Mucosa of rectum (tissue), 2 donors: Measurements from ENCODE around the gene STK11IP.

Experiments used
- H3K27ac ChIP-seq, 2 donors: one replicate each; pipeline ENCODE4 v1.7.0; 2013; ENCODE audit warnings: inconsistent platforms in 2 of 2, low read depth in 2 of 2, low read length in 2 of 2
- H3K27me3 ChIP-seq, 2 donors: one replicate each; pipeline ENCODE4 v1.7.0; 2013; ENCODE audit warnings: low read length in 2 of 2; ENCODE audit not compliant: control insufficient read depth in 2 of 2, insufficient read depth in 2 of 2
- H3K36me3 ChIP-seq, 2 donors: one replicate each; pipeline ENCODE4 v1.7.0; 2013; ENCODE audit warnings: low read length in 2 of 2; ENCODE audit not compliant: control insufficient read depth in 2 of 2, insufficient read depth in 2 of 2
- H3K4me1 ChIP-seq, 2 donors: one replicate each; pipeline ENCODE4 v1.7.0; 2013; ENCODE audit warnings: low read length in 2 of 2, mild to moderate bottlenecking in 1 of 2; ENCODE audit not compliant: control insufficient read depth in 2 of 2, insufficient read depth in 2 of 2
- H3K4me3 ChIP-seq, 2 donors: one replicate each; pipeline ENCODE4 v1.7.0; 2013; ENCODE audit warnings: low read length in 2 of 2
- H3K9ac ChIP-seq, 2 donors: one replicate each; pipeline ENCODE4 v1.7.0; 2013; ENCODE audit warnings: low read length in 2 of 2, low read depth in 1 of 2, mild to moderate bottlenecking in 1 of 2
- H3K9me3 ChIP-seq, 2 donors: one replicate each; pipeline ENCODE4 v1.7.0; 2013; ENCODE audit warnings: low read length in 2 of 2; ENCODE audit not compliant: control insufficient read depth in 2 of 2
- donor health status: healthy.
- donor health status: Normal muscosa, but diverticular disease.

Gene STK11IP

DNA sequence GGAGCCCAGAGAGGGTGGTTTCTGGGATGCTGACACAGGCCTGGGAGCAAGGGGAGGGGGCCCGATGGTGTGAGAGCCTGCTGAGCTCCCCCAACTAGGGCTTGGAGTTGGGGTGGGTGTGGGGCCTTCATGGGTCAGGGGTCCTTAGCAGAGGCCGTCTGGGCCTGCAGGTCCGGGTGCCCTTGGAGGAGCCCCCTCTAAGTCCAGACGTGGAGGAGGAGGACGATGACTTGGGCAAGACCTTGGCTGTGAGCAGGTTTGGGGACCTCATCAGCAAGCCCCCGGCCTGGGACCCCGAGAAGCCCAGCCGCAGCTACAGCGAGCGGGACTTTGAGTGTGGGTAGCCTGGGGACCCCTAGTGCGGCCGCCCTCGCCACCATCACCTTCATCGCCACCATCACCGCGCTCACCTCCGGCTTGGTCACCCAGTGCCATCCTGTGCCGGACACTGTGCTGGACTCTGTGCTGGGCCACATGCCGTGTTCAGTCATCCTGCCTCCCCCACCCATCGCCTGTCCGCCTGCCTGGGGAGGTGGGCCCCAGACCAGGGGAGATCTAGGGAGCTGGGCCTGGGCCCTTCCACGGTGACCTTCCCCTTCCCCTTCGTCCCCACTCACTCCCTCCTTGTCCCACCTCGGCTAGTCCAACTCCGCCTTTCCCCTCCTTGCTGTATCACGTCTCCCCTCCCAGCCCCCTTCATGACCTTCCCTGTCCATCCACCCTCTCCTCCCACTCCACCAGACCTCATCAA lies 30.8 kb downstream of the STK11IP start:
- no peaks in the 10 kb centered on the region for H3K4me1 ChIP-seq
- no peaks in the 10 kb centered on the region for H3K36me3 ChIP-seq
- H3K27ac ChIP-seq: no peak overlapping the region
- peaks cover 5 to 16% of the 10 kb centered on the region in 2 donors for H3K27me3 ChIP-seq
- H3K9me3 ChIP-seq: no peaks in the 10 kb centered on the region
- no peak overlapping the region for H3K4me3 ChIP-seq
- no peak overlapping the region for H3K9ac ChIP-seq

GRCh38 chr2:219628986-219629901 lies 31.6 kb downstream of the STK11IP start:
- H3K4me3 ChIP-seq: no peak overlapping the region
- H3K36me3 ChIP-seq: no peaks in the 10 kb centered on the region
- H3K27me3 ChIP-seq: peaks cover 5 to 16% of the 10 kb centered on the region in 2 donors
- no peaks in the 10 kb centered on the region for H3K4me1 ChIP-seq
- no peaks in the 10 kb centered on the region for H3K9me3 ChIP-seq
- no peak overlapping the region for H3K27ac ChIP-seq
- no peak overlapping the region for H3K9ac ChIP-seq

DNA sequence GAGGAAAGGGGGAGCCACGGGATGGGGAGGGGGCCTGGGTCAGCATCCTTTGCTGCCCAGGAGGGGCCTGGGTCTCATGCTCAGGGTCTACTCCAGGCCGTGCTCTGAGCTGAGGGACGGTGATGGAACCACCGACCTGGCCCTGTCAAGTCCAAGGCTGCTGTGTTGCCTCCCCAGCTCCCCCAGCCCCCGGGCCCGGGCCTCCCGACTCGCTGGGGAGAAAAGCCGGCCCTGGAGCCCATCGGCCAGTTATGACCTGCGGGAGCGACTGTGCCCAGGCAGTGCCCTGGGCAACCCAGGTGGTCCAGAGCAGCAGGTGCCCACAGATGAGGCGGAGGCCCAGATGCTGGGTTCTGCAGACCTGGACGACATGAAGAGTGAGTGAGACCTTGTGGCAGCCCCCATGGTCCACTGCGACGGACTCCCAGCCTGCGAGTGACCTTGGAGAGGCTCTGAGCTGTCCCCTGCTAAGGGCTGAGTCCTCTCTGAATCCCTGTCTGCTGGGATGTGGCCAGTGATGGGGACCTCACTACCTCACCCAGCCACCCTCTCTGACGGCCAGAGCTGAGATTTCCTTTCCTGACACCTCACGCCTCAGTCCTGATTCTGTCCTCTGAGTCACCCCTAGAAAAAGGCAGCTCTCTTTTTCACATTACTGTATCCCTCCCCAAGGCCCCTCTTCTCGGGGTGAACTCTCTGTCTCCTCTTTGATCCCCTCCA lies 32.5 kb downstream of the STK11IP start:
- no peak overlapping the region for H3K27ac ChIP-seq
- peaks cover 5 to 16% of the 10 kb centered on the region in 2 donors for H3K27me3 ChIP-seq
- no peak overlapping the region for H3K9ac ChIP-seq
- no peaks in the 10 kb centered on the region for H3K4me1 ChIP-seq
- no peaks in the 10 kb centered on the region for H3K36me3 ChIP-seq
- H3K9me3 ChIP-seq: no peaks in the 10 kb centered on the region
- no peak overlapping the region for H3K4me3 ChIP-seq

DNA sequence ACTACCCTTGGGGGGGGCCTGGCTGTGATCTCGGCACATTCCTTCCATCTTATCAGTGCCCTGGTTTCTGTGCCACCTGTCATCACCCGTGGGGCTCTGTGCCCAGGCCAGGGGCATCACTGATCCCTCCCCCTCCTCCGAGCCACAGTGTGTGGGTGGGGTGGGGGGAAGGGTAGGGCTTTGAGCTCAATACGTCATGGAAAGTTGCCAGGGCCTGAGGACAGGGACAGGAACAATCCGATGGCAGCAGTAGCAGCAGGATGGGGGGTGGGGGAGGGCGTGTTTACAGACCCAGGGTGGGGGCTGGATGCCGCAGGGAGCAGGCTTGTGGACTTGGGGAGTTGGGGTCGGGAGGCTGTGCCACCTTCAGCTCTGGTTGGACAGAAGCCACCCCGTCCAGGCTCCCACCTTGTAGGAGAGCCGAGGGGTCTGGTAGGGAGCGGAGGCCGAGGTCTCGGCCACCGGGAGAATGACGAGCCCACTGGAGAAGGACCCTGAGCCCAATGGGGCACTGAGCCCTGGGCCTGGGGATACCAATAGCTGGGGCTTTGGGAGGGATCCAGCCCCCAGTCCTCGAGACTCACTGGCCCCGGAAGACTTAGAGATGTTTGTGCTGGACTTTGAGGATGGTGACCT lies 33.2 kb downstream of the STK11IP start:
- Histone ChIP-seq H3K27me3 (peaks cover 5 to 16% of the 10 kb centered on the region in 2 donors), H3K4me1 (no peaks in the 10 kb centered on the region), H3K27ac (no peak overlapping the region), H3K9ac (no peak overlapping the region), H3K4me3 (no peak overlapping the region), H3K9me3 (no peaks in the 10 kb centered on the region), H3K36me3 (no peaks in the 10 kb centered on the region)

DNA sequence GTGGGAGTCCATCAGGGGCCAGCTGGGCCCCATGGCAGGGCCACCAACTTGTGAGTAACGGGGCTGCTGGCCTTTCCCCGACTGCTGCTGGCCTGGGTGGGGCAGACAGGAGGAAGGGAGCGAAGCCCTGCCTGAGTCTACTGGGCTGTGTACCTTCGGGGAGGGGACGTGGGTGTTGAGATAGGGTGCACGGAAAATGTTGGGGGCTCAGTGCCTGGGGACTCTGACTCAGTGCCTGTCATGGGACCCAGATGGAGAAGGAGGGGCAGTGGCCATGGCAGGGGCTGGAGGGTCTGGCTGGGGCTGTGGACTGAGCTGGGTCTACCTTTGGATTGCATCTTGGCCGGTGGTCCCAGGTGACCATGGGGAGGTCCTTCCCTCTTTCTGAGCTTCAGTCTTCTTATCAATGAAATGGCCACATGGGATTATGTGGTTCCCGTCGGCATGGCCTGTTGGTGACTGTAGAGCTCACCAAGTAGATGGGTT lies 33.8 kb downstream of the STK11IP start:
- Histone ChIP-seq H3K4me1 (no peaks in the 10 kb centered on the region), H3K36me3 (no peaks in the 10 kb centered on the region), H3K27me3 (peaks cover 4 to 14% of the 10 kb centered on the region in 2 donors), H3K4me3 (no peak overlapping the region), H3K9me3 (no peaks in the 10 kb centered on the region), H3K27ac (no peak overlapping the region), H3K9ac (no peak overlapping the region)

DNA sequence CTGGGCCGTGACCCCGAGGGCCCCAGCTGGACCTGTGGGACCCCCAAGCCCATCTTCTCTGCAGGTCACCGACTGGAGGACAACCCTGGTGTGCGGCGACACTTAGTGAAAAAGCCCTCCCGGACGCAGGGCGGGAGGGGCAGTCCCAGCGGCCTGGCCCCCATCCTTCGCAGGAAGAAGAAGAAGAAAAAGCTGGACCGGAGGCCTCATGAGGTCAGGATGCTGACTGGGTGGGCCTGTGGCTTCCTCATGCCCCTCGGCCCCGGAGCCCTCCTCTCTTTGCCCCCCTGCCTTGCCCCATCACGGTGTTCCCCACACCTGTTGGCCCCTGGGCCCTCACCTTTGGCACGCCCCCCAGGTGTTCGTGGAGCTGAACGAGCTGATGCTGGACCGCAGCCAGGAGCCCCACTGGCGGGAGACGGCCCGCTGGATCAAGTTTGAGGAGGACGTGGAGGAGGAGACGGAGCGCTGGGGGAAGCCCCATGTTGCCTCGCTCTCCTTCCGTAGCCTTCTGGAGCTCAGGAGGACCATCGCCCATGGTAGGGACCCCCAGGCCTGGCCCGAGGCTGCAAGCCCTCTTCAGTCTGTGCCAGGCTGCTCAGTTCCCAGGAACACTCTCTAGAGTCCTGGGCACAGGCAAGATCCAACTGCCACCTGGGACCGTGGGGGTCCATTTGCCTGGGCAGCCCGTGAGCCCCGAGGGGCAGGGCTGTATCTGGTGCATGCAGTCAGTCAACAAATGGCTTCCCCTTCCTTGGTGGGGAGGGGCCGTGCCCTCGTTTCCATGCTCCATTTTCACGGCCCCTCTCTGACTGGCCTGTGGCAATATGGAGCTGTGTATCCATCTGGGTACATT lies 34.5 kb downstream of the STK11IP start:
- no peaks in the 10 kb centered on the region for H3K36me3 ChIP-seq
- H3K9ac ChIP-seq: no peak overlapping the region
- H3K27me3 ChIP-seq: peaks cover 0 to 8% of the 10 kb centered on the region in 2 donors
- H3K27ac ChIP-seq: no peak overlapping the region
- no peaks in the 10 kb centered on the region for H3K9me3 ChIP-seq
- H3K4me3 ChIP-seq: no peak overlapping the region
- H3K4me1 ChIP-seq: no peaks in the 10 kb centered on the region

- Histone ChIP-seq H3K9me3 (no peaks in the 10 kb centered on the region), H3K4me3 (no peak overlapping the region), H3K4me1 (no peaks in the 10 kb centered on the region), H3K9ac (no peak overlapping the region), H3K36me3 (no peaks in the 10 kb centered on the region), H3K27ac (no peak overlapping the region), H3K27me3 (peaks cover 0 to 8% of the 10 kb centered on the region in 2 donors)
Measured at GRCh38 chr2:219632760-219633105, 35.1 kb downstream of the STK11IP start.

- H3K27ac ChIP-seq: no peak overlapping the region
- H3K27me3 ChIP-seq: peaks cover 0 to 8% of the 10 kb centered on the region in 2 donors
- no peak overlapping the region for H3K9ac ChIP-seq
- H3K4me1 ChIP-seq: no peaks in the 10 kb centered on the region
- H3K36me3 ChIP-seq: no peaks in the 10 kb centered on the region
- H3K4me3 ChIP-seq: no peak overlapping the region
- no peaks in the 10 kb centered on the region for H3K9me3 ChIP-seq
Measured at GRCh38 chr2:219633276-219634065, 35.8 kb downstream of the STK11IP start.
